Fibroblast of lung (primary cell): ENCODE data around the gene SHPK. TPM values are rescaled to one million over a fixed set of nuclear protein-coding genes. Genes with fewer than 3 reads are reported as not detected.

Experiments
- DNase-seq, 2 donors: peaks; one replicate each; pipeline versions ENCODE4 v3.0.0 to v3.0.0-alpha.2; 2010; ENCODE audit warnings: low read depth in 2 of 2
- H2AFZ ChIP-seq: 2 replicates; pipeline ENCODE4 v1.5.1; 2012; ENCODE audit warnings: low read length, control low read depth, inconsistent platforms
- H3K27ac ChIP-seq: 2 replicates; pipeline ENCODE4 v1.5.1; 2011; ENCODE audit warnings: low read length, control low read depth; ENCODE audit not compliant: insufficient read depth
- H3K27me3 ChIP-seq: 2 replicates; pipeline ENCODE4 v1.5.1; 2011; ENCODE audit warnings: mild to moderate bottlenecking, low read length; ENCODE audit not compliant: control insufficient read depth, insufficient read depth
- H3K36me3 ChIP-seq: 2 replicates; pipeline ENCODE4 v1.5.1; 2011; ENCODE audit warnings: low read length; ENCODE audit not compliant: control insufficient read depth, insufficient read depth
- H3K4me1 ChIP-seq: 2 replicates; pipeline ENCODE4 v1.5.1; 2011; ENCODE audit warnings: low read length; ENCODE audit not compliant: control insufficient read depth, insufficient read depth; ENCODE audit errors: extremely low read depth
- H3K4me2 ChIP-seq: 2 replicates; pipeline ENCODE4 v1.5.1; 2011; ENCODE audit warnings: low read length, control low read depth; ENCODE audit not compliant: insufficient read depth; ENCODE audit errors: extremely low read depth
- H3K4me3 ChIP-seq, 4 experiments: fragments of 200-600 bp in 1 of 4; sonication (generic) in 1 of 4; replicated peaks in 1 of 4; 2 replicates each; pipeline ENCODE4 v1.5.1; 2011 to 2016; ENCODE audit warnings: low read length in 4 of 4, low read depth in 3 of 4, mild to moderate bottlenecking in 3 of 4, control low read depth in 2 of 4, inconsistent platforms in 1 of 4, mixed read lengths in 1 of 4; ENCODE audit not compliant: insufficient read depth in 1 of 4; ENCODE audit errors: control extremely low read depth in 1 of 4
- H3K79me2 ChIP-seq: 2 replicates; pipeline ENCODE4 v1.5.1; 2012; ENCODE audit warnings: mild to moderate bottlenecking, low read length, inconsistent platforms; ENCODE audit not compliant: control insufficient read depth, insufficient read depth
- H3K9ac ChIP-seq: 2 replicates; pipeline ENCODE4 v1.5.1; 2011; ENCODE audit warnings: mild to moderate bottlenecking, low read length, control low read depth; ENCODE audit not compliant: insufficient read depth
- H3K9me3 ChIP-seq: 2 replicates; pipeline ENCODE4 v1.5.1; 2012; ENCODE audit warnings: low read depth, low read length; ENCODE audit not compliant: control insufficient read depth, insufficient read depth
- H4K20me1 ChIP-seq: 2 replicates; pipeline ENCODE4 v1.5.1; 2011; ENCODE audit warnings: low read length; ENCODE audit not compliant: control insufficient read depth, insufficient read depth; ENCODE audit errors: extremely low read depth
- EZH2 ChIP-seq: IDR thresholded peaks from 2 replicates; pipeline ENCODE4 v1.5.1; 2012; ENCODE audit warnings: low read length, control low read depth, mild to moderate bottlenecking; ENCODE audit errors: missing control alignments
- polyA plus RNA-seq, 2 donors: library from polyadenylated mRNA; depleted of rRNA in 1 of 2; stranded (reverse) in 1 of 2; unstranded in 1 of 2; fragments of >200 nt; gene quantifications; 2 replicates each; pipeline ENCODE4 v1.2.1, GENCODE V29; 2011 to 2012; ENCODE audit warnings: missing spikeins in 1 of 2
- total RNA-seq: library from RNA; depleted of rRNA; stranded (reverse); fragments of >200 nt; gene quantifications from 2 replicates; pipeline ENCODE4 v1.2.1, GENCODE V29; 2014
- TF ChIP-seq, protein P1 (sequence below), 2 donors: IDR thresholded peaks in 1 of 2; conservative IDR thresholded peaks in 1 of 2; 1 replicate in 1 of 2; 2 replicates in 1 of 2; pipeline ENCODE4 v1.5.1; 2011 to 2012; ENCODE audit warnings: low read length in 2 of 2, control low read depth in 1 of 2, inconsistent platforms in 1 of 2, low read depth in 1 of 2, mild to moderate bottlenecking in 1 of 2

The SHPK gene
- total and polyA plus RNA-seq, 2 donors (not counting 1 experiment from before 2014, with no cell fraction given) = 7.2 to 8.9 TPM

- no peak for DNase-seq
These were observed 22.1 kb upstream of the SHPK start for GRCh38 chr17:3657874-3658783.

DNA sequence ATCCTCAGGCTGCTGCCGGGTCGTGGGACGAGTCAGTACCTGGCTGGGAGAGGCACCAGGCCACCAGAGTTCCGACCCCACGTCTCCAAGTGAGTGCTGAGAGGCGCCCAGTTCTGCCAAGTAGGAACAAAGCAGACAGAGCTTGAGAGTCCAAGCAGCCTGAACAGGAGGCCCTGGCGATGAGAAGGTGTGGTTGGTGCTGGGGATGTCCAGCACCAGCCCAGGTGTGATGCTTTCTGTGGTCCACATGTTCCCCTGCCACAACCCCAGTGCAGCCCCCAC is 21.5 kb upstream of the SHPK start:
- Histone ChIP-seq H3K9me3 (no peaks in the 10 kb centered on the region), H3K27me3 (no peaks in the 10 kb centered on the region), H3K79me2 (no peaks in the 10 kb centered on the region), H3K36me3 (peaks cover 20% of the 10 kb centered on the region), H4K20me1 (no peaks in the 10 kb centered on the region), H3K9ac (no peak overlapping the region), H2AFZ (no peak overlapping the region), H3K27ac (no peak overlapping the region), H3K4me2 (no peak overlapping the region), H3K4me3 (no peak overlapping the region), H3K4me1 (peaks cover 13% of the 10 kb centered on the region)
- no peak for TF ChIP-seq EZH2
- no peak for DNase-seq

More at GRCh38 chr17:3657874-3658783, 22.1 kb upstream of the SHPK start:
- TF ChIP-seq, protein P1, sequence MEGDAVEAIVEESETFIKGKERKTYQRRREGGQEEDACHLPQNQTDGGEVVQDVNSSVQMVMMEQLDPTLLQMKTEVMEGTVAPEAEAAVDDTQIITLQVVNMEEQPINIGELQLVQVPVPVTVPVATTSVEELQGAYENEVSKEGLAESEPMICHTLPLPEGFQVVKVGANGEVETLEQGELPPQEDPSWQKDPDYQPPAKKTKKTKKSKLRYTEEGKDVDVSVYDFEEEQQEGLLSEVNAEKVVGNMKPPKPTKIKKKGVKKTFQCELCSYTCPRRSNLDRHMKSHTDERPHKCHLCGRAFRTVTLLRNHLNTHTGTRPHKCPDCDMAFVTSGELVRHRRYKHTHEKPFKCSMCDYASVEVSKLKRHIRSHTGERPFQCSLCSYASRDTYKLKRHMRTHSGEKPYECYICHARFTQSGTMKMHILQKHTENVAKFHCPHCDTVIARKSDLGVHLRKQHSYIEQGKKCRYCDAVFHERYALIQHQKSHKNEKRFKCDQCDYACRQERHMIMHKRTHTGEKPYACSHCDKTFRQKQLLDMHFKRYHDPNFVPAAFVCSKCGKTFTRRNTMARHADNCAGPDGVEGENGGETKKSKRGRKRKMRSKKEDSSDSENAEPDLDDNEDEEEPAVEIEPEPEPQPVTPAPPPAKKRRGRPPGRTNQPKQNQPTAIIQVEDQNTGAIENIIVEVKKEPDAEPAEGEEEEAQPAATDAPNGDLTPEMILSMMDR (conservative IDR thresholded peaks at IDR 0.05 in 1 of 2, IDR thresholded peaks at IDR 0.05 in 1 of 2; ENCODE audit: low read depth in 1 of 2, low read length in 2 of 2) = no peak
- TF ChIP-seq EZH2 = no peak
- Histone ChIP-seq H3K4me2 (no peak overlapping the region), H2AFZ (no peak overlapping the region), H3K9me3 (no peaks in the 10 kb centered on the region), H3K27me3 (no peaks in the 10 kb centered on the region), H3K4me3 (no peak overlapping the region), H4K20me1 (no peaks in the 10 kb centered on the region), H3K36me3 (peaks cover 22% of the 10 kb centered on the region), H3K79me2 (no peaks in the 10 kb centered on the region), H3K27ac (no peak overlapping the region), H3K4me1 (peaks cover 13% of the 10 kb centered on the region), H3K9ac (no peak overlapping the region)

DNA sequence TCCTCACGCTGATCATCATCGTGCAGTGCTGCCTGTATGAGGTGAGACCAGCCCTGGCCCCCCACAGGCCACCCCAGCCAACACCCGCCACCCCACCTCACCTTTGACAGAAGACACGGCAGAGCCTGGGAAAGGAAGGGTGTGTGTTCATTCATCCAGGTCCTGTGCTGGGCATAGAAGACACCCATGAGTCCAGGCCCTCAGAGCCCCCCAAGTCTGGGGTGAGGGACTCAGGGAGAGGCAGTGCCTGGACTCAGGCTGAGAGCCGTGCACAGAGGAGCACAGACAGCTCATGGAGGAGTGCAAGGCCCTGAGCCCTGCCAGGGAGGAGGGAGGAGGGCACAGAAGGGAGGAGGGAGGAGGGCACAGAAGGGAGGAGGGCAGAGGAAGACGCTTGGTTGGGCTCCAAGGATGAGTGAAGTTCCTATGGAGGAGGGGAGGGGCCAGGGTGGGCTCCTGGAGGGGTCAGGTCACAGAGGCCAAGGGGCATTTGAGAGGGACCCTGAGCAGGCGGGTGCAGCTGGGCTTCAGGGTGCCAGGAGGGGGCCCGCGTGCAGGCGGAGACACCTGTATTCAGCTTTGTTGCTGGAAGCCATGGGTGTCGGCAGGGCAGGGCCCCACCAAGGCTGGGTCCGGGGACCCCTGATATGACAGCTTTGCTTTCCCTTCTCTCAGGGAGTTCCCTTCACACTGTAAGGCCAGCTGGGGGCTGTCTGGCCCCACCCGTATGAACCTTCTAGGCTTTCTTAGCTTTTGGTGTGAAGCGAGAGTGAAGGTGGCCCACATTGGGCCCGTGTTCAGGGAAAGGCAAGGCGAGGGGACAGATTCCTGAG is 20.9 kb upstream of the SHPK start:
- TF ChIP-seq EZH2 = no peak
- TF ChIP-seq, protein P1 (conservative IDR thresholded peaks at IDR 0.05 in 1 of 2, IDR thresholded peaks at IDR 0.05 in 1 of 2; ENCODE audit: low read depth in 1 of 2, low read length in 2 of 2) = no peak
- peaks cover 18% of the 10 kb centered on the region for H3K36me3 ChIP-seq
- H3K27ac ChIP-seq = no peak overlapping the region
- H3K4me3 ChIP-seq = no peak overlapping the region
- no peaks in the 10 kb centered on the region for H4K20me1 ChIP-seq
- H3K9me3 ChIP-seq = no peaks in the 10 kb centered on the region
- H3K9ac ChIP-seq = no peak overlapping the region
- DNase-seq = no peak
- H3K4me1 ChIP-seq = peaks cover 13% of the 10 kb centered on the region
- no peak overlapping the region for H2AFZ ChIP-seq
- no peak overlapping the region for H3K4me2 ChIP-seq
- no peaks in the 10 kb centered on the region for H3K27me3 ChIP-seq
- H3K79me2 ChIP-seq = no peaks in the 10 kb centered on the region
